ENCODE measurements around the gene PKIB.
"Not testable (repeated sequence)": the region's sequence is repeated elsewhere in the genome, so short reads cannot be mapped to it uniquely, and the experiment has no call there.

PKIB gene, protein sequence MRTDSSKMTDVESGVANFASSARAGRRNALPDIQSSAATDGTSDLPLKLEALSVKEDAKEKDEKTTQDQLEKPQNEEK

GRCh38 chr6:122609881-122610689, at the start of gene PKIB:
TSS of gene PKIB (plus strand) at chr6:122610405. CDS start at chr6:122717795, 107,390 bp downstream.
- peak; percentile 88 for DNase-seq

DNA sequence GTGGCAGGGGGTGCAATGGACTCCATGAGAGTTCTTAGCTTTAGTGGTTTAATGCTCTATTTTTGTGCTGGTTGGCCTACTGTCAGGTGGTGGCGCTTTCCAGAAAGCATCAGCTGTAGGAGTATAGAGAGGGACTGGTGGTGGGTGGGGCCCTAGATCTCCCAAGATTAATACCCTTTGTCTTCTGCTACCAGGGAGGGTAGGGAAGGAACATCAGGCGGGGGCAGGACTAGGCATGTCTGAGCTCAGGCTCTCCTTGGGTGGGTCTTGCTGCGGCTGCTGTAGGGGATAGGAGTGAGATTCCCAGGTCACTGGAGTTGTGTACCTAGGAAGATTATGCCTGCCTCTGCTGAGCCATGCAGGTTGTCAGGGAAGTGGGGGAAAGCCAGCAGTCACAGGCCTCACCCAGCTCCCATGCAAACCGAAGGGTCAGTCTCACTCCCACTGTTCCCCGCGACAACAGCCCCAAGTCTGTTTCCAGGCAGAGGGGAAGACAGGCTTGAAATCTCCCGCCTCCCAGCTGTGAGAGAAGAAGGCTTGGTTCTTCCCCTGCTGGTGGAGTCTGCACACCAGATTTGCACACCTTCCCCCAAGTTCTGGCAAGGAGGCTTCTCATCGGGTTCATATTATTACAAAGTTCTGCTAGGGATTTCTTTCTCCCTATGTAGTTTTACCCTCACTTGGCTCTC, 46.7 kb upstream of the PKIB start:
- DNase-seq: no peak

GRCh38 chr6:122564230-122564629, 46.0 kb upstream of the PKIB start:
- DNase-seq: no peak

GRCh38 chr6:122565708-122566107, 44.5 kb upstream of the PKIB start:
- DNase-seq: no peak

DNA sequence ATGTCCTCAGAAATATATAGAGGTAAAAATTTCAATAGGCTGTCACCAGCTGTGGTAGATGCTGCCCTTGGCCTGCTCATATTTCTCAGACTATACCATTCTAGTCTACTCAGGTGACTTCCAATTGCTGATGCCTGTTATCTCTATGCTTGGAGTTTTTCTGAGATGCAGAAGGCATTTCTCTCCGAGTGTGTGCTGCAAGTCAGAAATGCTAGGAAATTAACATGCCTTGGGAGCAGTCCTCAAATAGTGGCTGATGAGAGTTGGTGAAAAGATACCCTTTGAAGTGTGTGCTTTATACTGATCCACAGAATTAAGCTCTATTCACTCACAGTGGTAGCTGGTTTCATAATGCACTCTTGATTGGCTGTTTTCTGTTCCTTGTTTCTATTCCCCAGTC, 43.2 kb upstream of the PKIB start:
- no peak for DNase-seq

- no peak for DNase-seq
These were observed 41.9 kb upstream of the PKIB start for GRCh38 chr6:122568350-122568749.

DNA sequence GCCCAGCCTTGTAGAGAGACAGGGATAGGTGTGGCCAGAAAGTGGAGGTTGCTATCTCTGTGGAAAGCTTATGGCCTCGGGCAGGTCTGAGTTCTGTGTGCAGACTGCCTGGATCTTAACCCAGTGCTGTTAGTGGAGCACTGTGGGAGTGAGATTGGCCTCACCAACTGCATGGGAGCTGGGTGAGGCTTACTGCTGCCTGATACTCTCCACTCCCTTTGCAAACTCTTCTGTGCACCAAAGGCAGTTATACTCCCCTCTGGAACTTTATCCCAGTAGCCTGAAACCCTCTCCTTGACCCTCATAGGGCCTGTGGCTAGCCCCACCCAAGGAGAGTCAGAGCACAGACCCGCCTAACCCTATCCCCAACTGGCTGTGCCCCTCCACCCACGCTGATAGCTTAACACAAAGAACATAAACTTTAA, 41.4 kb upstream of the PKIB start:
- DNase-seq: no peak

- no peak for DNase-seq
These were observed 40.9 kb upstream of the PKIB start for GRCh38 chr6:122569230-122569771.

- DNase-seq: no peak
These were observed 38.3 kb upstream of the PKIB start for GRCh38 chr6:122571888-122572287.

DNA sequence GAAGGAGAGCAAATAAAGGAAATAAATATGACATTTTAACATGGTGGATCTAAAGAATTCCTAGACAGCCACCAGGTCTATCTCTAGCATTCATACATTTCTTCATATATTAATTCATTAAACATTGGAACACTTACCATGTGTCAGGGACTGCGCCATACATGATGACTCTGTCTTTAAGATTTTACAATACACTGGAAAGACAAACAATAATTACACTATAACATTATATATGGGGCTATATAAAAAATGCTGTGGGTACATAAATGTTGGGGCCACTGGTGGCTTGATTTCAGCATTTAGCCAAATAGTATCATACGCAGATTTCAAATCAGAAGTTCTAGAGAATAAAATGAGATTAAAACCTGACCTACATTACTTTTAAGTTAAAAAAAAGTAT, 33.3 kb upstream of the PKIB start:
- DNase-seq: no peak

DNA sequence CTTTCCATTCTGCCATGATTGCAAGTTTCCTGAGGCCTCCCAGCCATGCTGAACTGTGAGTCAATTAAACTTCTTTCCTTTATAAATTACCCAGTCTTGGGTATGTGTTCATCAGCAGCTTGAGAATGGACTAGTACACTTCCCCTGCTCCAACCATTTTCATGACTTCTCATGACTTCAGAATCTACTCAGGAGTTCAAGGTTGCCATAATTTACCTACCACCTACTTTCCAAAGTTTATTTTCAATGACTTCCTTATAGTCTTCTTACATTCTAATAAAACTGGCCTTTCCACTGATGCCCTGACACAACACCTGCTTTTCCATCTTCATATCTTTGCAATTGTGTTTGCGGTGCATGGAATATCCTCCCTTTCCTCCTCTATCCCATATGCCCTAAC, 31.2 kb upstream of the PKIB start:
- no peak for DNase-seq

GRCh38 chr6:122580737-122581136, 29.5 kb upstream of the PKIB start:
- no peak for DNase-seq

- DNase-seq: no peak
These were observed 21.1 kb upstream of the PKIB start for GRCh38 chr6:122589115-122589514.

- DNase-seq: not testable (repeated sequence)
These were observed 11.9 kb upstream of the PKIB start for GRCh38 chr6:122598295-122598694.

- DNase-seq: no peak
These were observed 5.5 kb upstream of the PKIB start for GRCh38 chr6:122604676-122605075.

DNA sequence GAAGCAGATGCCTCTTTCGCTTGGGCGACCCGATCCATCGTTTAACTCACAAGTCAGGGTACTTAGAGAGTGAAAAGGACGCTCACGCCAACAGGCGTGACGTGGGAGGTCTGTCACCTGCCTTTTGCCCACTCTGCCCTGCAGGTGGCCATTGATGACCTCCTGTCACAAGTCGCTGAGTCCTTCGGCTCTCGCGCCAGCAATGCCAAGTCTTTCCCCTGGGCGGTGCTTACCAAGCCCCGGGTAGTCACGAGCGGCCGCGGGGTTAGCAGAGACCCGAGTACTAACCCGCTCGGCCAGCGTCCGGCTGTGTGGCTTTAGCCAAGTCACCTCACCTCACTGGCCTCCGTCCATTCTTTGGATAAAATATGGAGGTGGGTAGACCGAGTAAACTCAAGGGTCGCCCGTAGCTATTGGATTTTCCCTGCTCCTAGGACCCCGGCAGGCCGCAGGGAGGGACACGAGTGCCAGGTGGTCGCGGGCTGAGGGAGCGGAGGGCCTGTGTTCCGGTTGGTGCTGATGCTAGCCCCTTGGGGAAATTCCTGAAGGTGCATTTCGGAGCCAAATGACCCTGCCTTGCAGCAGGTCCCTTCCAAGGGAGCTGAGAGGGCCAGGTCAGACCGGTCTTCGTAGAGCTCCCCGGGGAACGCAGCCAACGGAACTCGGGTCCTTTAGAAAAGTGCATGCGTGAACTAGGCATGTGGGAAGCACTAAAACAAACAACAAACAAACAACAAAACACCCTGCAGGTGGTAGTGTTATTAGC, 668 bp downstream of the PKIB start:
- peak; percentile 73 for DNase-seq

- DNase-seq: no peak
These were observed 2.6 kb downstream of the PKIB start for GRCh38 chr6:122612838-122613237.

GRCh38 chr6:122614303-122614702, 4.1 kb downstream of the PKIB start:
- no peak for DNase-seq

DNA sequence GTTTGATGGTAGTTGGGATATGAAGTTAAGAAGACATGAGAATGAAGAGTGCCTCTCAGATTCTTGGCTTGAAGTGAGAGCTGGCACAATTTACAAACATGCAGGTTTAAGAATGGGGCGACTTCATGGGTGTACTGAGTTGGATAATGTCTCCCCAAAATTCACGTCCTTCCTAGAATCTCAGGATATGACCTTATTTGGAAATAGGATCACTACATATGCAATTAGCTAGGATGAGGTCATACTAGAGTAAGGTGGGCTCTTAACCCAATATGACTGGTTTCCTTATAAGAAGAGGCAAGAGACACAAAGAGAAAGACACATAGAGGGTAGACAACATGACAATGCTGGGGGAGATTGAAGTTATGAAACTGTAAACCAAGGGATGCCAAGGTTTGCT, 5.2 kb downstream of the PKIB start:
- no peak for DNase-seq

DNA sequence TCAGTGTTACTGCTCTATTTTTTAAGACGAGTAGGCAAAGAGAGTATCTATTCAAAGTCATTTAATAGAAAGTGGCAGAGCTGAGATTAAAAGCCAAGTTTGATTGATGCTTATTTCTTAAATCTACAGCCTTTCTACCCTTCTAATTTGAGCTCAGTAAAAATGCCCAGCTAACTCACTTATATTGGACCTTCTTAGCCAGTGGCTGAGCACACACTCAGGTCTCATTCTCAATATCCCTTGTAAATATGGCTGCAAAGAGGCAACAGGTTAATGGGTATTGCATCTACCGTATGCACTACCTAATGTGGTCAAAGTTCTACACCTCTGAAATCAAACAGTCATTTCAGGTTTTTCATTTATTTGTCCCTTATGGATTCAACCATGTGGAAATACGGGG, 6.7 kb downstream of the PKIB start:
- no peak for DNase-seq

DNA sequence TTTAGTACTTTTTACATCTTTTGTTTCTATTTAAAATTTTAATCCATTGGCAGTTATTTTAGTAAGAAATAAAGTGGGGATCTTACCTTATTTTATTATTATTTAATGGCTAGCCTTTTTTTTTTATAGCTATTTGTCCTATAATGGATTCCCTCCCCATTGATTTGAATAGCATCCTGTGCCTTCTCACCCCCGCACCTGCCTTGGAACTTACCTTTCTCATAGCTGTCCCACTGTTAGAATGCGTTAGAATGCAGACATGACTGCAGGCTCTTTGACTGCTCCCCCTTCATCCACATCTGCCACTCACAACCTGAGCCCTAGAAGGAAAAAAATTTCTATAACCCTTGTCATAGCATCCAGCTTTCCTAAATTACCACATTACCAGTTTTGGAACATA, 9.1 kb downstream of the PKIB start:
- no peak for DNase-seq

- peak; percentile 48 for DNase-seq
These were observed 10.2 kb downstream of the PKIB start for GRCh38 chr6:122620428-122620827.

DNA sequence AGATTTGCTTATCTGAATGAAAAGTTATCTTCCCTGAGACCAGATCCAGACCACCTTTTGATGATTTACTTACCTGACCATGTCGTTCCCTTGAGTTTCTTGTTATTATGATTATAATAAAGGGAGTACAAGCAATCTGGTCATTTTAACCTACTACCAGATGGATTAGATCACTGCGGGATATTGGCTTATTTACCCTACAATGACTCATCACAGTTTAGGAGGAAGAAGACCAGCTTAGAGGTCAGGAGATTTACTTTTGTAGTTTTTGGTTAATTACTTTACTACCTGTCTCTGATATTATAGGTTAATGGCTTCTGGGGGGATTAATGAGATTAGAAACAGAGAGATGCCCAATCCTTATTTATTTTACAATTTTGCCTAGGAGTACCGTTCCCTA, 10.7 kb downstream of the PKIB start:
- peak; percentile 67 for DNase-seq
